Endothelial cell of umbilical vein (primary cell): Measurements from ENCODE around the gene GNAO1. TPM values are rescaled to one million over a fixed set of nuclear protein-coding genes. Genes with fewer than 3 reads are reported as not detected.

Experiments
- BruUV-seq: library from RNA; stranded (reverse); fragments of 400-500 nt; replicated peaks from 2 replicates; lab custom pipeline; 2021; lab: Mats Ljungman, UMichigan
- CTCF ChIA-PET: fragments of 300-600, 350-600 bp; sonication (Branson Sonifier 250); formaldehyde crosslinking; loops from one replicate; lab custom pipeline; 2021; ENCODE audit warnings: antibody characterized with exemption, inconsistent platforms; lab: Charles Lee
- POLR2A ChIA-PET: fragments of 300-600, 350-600 bp; sonication (Branson Sonifier 250); formaldehyde crosslinking; loops from one replicate; lab custom pipeline; 2021; ENCODE audit warnings: antibody characterized with exemption, inconsistent platforms; lab: Charles Lee
- DNase-seq: peaks from one replicate; pipeline ENCODE4 v3.0.0-alpha.2; 2011; ENCODE audit warnings: low read depth, low spot score
- FAIRE-seq: peaks from 2 replicates; lab custom pipeline; 2011; peaks lifted over from hg19 to GRCh38; lab: Jason Lieb, UNC
- H2AFZ ChIP-seq: 2 replicates; pipeline ENCODE4 v1.6.0; 2012; ENCODE audit warnings: low read depth, low read length, control low read depth, inconsistent platforms
- H3K27ac ChIP-seq: 2 replicates; pipeline ENCODE4 v1.5.1; 2011; ENCODE audit warnings: low read depth, mild to moderate bottlenecking, control low read depth, low read length, moderate library complexity; ENCODE audit not compliant: insufficient read depth
- H3K27me3 ChIP-seq, 2 experiments: 2 replicates each; pipeline versions ENCODE4 v1.6.0 to v1.6.1; 2011; ENCODE audit warnings: low read length in 2 of 2, mixed read lengths in 1 of 2; ENCODE audit not compliant: control insufficient read depth in 2 of 2, insufficient read depth in 2 of 2
- H3K36me3 ChIP-seq, 2 experiments: 2 replicates in 1 of 2; 3 replicates in 1 of 2; pipeline ENCODE4 v1.5.1; 2011; ENCODE audit warnings: low read length in 2 of 2, mild to moderate bottlenecking in 1 of 2, moderate library complexity in 1 of 2; ENCODE audit not compliant: control insufficient read depth in 2 of 2, insufficient read depth in 2 of 2; ENCODE audit errors: extremely low read depth in 1 of 2
- H3K4me1 ChIP-seq: 3 replicates; pipeline ENCODE4 v1.5.1; 2011; ENCODE audit warnings: mild to moderate bottlenecking, low read length; ENCODE audit not compliant: control insufficient read depth, insufficient read depth; ENCODE audit errors: extremely low read depth
- H3K4me2 ChIP-seq: 2 replicates; pipeline ENCODE4 v1.6.1; 2011; ENCODE audit warnings: low read length, control low read depth, mixed read lengths; ENCODE audit not compliant: insufficient read depth
- H3K4me3 ChIP-seq, 3 experiments: fragments of 200-600 bp in 1 of 3; sonication (generic), shearing (Covaris generic) in 1 of 3; replicated peaks in 1 of 3; 2 replicates each; pipeline ENCODE4 v1.5.1; 2011 to 2016; ENCODE audit warnings: control low read depth in 3 of 3, low read length in 3 of 3, mild to moderate bottlenecking in 2 of 3, inconsistent platforms in 1 of 3, low read depth in 1 of 3, moderate library complexity in 1 of 3; ENCODE audit not compliant: insufficient read depth in 1 of 3
- H3K79me2 ChIP-seq: 2 replicates; pipeline ENCODE4 v1.6.0; 2012; ENCODE audit warnings: low read length, inconsistent platforms; ENCODE audit not compliant: control insufficient read depth, insufficient read depth
- H3K9ac ChIP-seq: replicated peaks from 2 replicates; pipeline ENCODE3; 2011; ENCODE audit warnings: low read length, control low read depth; ENCODE audit not compliant: insufficient read depth; ENCODE audit errors: extremely low read depth
- H3K9me1 ChIP-seq: replicated peaks from 3 replicates; pipeline ENCODE4 v1.6.0; 2011; ENCODE audit warnings: mild to moderate bottlenecking, low read length; ENCODE audit not compliant: control insufficient read depth, insufficient read depth; ENCODE audit errors: extremely low read depth
- H3K9me3 ChIP-seq: replicated peaks from 2 replicates; pipeline ENCODE4 v1.5.1; 2012; ENCODE audit warnings: low read length, inconsistent platforms; ENCODE audit not compliant: control insufficient read depth, insufficient read depth
- H4K20me1 ChIP-seq: replicated peaks from 2 replicates; pipeline ENCODE3; 2011; ENCODE audit warnings: mild to moderate bottlenecking, low read length; ENCODE audit not compliant: control insufficient read depth, insufficient read depth; ENCODE audit errors: extremely low read depth
- CTCF ChIP-seq, 2 donors: IDR thresholded peaks; 1 replicate in 1 of 2; 2 replicates in 1 of 2; pipeline ENCODE4 v1.5.1; 2011; ENCODE audit warnings: low read length in 2 of 2, mild to moderate bottlenecking in 2 of 2, moderate library complexity in 2 of 2, control low read depth in 1 of 2, inconsistent platforms in 1 of 2, low read depth in 1 of 2; ENCODE audit not compliant: insufficient read depth in 1 of 2; ENCODE audit errors: extremely low read depth in 1 of 2
- EZH2 ChIP-seq: IDR thresholded peaks from 2 replicates; pipeline ENCODE4 v1.6.1; 2012; ENCODE audit warnings: borderline replicate concordance, low read depth, mild to moderate bottlenecking, moderate library complexity, low read length, inconsistent platforms; ENCODE audit not compliant: severe bottlenecking
- FOS ChIP-seq: IDR thresholded peaks from 2 replicates; pipeline ENCODE4 v1.6.1; 2011; ENCODE audit warnings: mild to moderate bottlenecking, low read length, moderate library complexity, borderline replicate concordance; ENCODE audit not compliant: insufficient read depth
- GATA2 ChIP-seq: IDR thresholded peaks from 2 replicates; pipeline ENCODE4 v1.7.0; 2011; ENCODE audit warnings: low read depth, mild to moderate bottlenecking, moderate library complexity, mixed read lengths, low read length; ENCODE audit not compliant: insufficient read length, insufficient read depth
- JUN ChIP-seq: IDR thresholded peaks from 2 replicates; pipeline ENCODE4 v1.6.1; 2011; ENCODE audit warnings: borderline replicate concordance, low read depth; ENCODE audit not compliant: insufficient read length, insufficient read depth
- MAX ChIP-seq: IDR thresholded peaks from 2 replicates; pipeline ENCODE4 v1.6.1; 2011; ENCODE audit not compliant: insufficient read depth, insufficient read length
- MYC ChIP-seq: IDR thresholded peaks from one replicate; pipeline ENCODE4 v1.6.1; 2011; ENCODE audit warnings: mild to moderate bottlenecking, low read depth, low read length
- POLR2A ChIP-seq: IDR thresholded peaks from 2 replicates; pipeline ENCODE4 v1.6.1; 2012; ENCODE audit warnings: low read depth, mild to moderate bottlenecking, control low read depth, low read length
- POLR2AphosphoS5 ChIP-seq: IDR thresholded peaks from 2 replicates; pipeline ENCODE4 v1.6.1; 2012; ENCODE audit warnings: low read depth, mild to moderate bottlenecking, control low read depth, low read length, moderate library complexity; ENCODE audit not compliant: insufficient read depth
- dilution Hi-C: fragments of 300-500 bp; cut with MboI; formaldehyde crosslinking; loops from one replicate; pipeline ENCODE4 v1.15.0; 2019; ENCODE audit warnings: low sequenced_read_pairs; ENCODE audit not compliant: extremely low pct_ligation_motif_present
- intact Hi-C: fragments of 100-400 bp; cut with micrococcal nuclease; formaldehyde crosslinking; loops from one replicate; pipeline ENCODE4 v1.10.0; 2022
- polyA plus RNA-seq, 4 experiments: library from polyadenylated mRNA; depleted of rRNA in 3 of 4; stranded (reverse) in 3 of 4; unstranded in 1 of 4; fragments of >200 nt; gene quantifications; 2 replicates each; pipeline versions ENCODE4 v1.2.1 to v1.2.3, GENCODE V29; 2011 to 2012; ENCODE audit warnings: missing spikeins in 1 of 4
- total RNA-seq: library from RNA; stranded (reverse); gene quantifications from 2 replicates; pipeline ENCODE4 v1.2.3, GENCODE V29; 2021

The GNAO1 gene
- total and polyA plus RNA-seq, 2 donors (not counting 3 experiments of a cell fraction or from before 2014, with no cell fraction given) = not detected

- Histone ChIP-seq H3K36me3 (no peaks in the 10 kb centered on the region), H3K9me1 (no peaks in the 10 kb centered on the region), H3K79me2 (no peaks in the 10 kb centered on the region), H3K27ac (no peak overlapping the region), H3K4me2 (no peak overlapping the region), H3K9me3 (no peaks in the 10 kb centered on the region), H3K27me3 (no peaks in the 10 kb centered on the region), H3K4me1 (no peaks in the 10 kb centered on the region), H3K4me3 (no peak overlapping the region), H3K9ac (no peak overlapping the region), H2AFZ (no peak overlapping the region), H4K20me1 (no peaks in the 10 kb centered on the region)
- ChIA-PET POLR2A (no interaction called here), CTCF (interaction anchor here (1.2 kb wide), 2 partner anchors 12 to 58 kb away, joined by 4 to 6 read pairs; no protein-coding TSS in a partner anchor)
- intact Hi-C loops = no loop called here
- no TSS peak for BruUV-seq
- TF ChIP-seq MYC (no peak), GATA2 (no peak), POLR2A (no peak), MAX (no peak), JUN (no peak), POLR2AphosphoS5 (no peak)
- FAIRE-seq = no peak
- dilution Hi-C loops = no loop called here
- DNase-seq = no peak
Observed at GRCh38 chr16:56298948-56299596, 107.8 kb downstream of the GNAO1 start.

GRCh38 chr16:56300242-56300623, 108.9 kb downstream of the GNAO1 start:
- Histone ChIP-seq H3K79me2 (no peaks in the 10 kb centered on the region), H3K36me3 (no peaks in the 10 kb centered on the region), H3K27ac (no peak overlapping the region), H3K4me2 (no peak overlapping the region), H3K4me1 (no peaks in the 10 kb centered on the region), H2AFZ (no peak overlapping the region), H3K9ac (no peak overlapping the region), H3K9me1 (no peaks in the 10 kb centered on the region), H3K27me3 (no peaks in the 10 kb centered on the region), H3K9me3 (no peaks in the 10 kb centered on the region), H3K4me3 (no peak overlapping the region), H4K20me1 (no peaks in the 10 kb centered on the region)
- DNase-seq (no peak), FAIRE-seq (no peak)
- POLR2A ChIA-PET = no interaction called here
- intact Hi-C loops = no loop called here
- dilution Hi-C loops = no loop called here
- CTCF ChIA-PET = interaction anchor here (0.9 to 2.2 kb wide), 3 partner anchors 11 to 15 kb away, joined by 3 to 6 read pairs (median 5); no protein-coding TSS in a partner anchor
- no TSS peak for BruUV-seq
- no peak for TF ChIP-seq MYC
- TF ChIP-seq FOS = no peak
- no peak for TF ChIP-seq POLR2A
- no peak for TF ChIP-seq POLR2AphosphoS5
- no peak for TF ChIP-seq GATA2
- no peak for TF ChIP-seq JUN
- no peak for TF ChIP-seq EZH2
- no peak for TF ChIP-seq CTCF (IDR thresholded peaks at IDR 0.05; ENCODE audit: extremely low read depth in 1 of 2, insufficient read depth in 1 of 2, low read depth in 1 of 2, low read length in 2 of 2)
- TF ChIP-seq MAX = no peak
